Liver (tissue), 9 donors: ENCODE data around the gene BEST1. TPM values are rescaled to one million over a fixed set of nuclear protein-coding genes. Genes with fewer than 3 reads are reported as not detected.

Source experiments
- DNase-seq: peaks from one replicate; pipeline ENCODE4 v3.0.0-alpha.2; 2017; ENCODE audit warnings: low spot score
- H3K27ac ChIP-seq, 2 donors: one replicate each; pipeline ENCODE4 v1.7.0; 2013; ENCODE audit warnings: inconsistent platforms in 2 of 2, low read length in 2 of 2, control low read depth in 1 of 2, low read depth in 1 of 2, mild to moderate bottlenecking in 1 of 2
- H3K27me3 ChIP-seq, 4 donors: one replicate each; pipeline versions ENCODE4 v1.6.1 to v1.7.0; 2013; ENCODE audit warnings: low read length in 3 of 4, inconsistent platforms in 1 of 4, mild to moderate bottlenecking in 1 of 4, moderate library complexity in 1 of 4; ENCODE audit not compliant: control insufficient read depth in 4 of 4, insufficient read depth in 4 of 4
- H3K36me3 ChIP-seq, 4 donors: one replicate each; pipeline versions ENCODE4 v1.6.1 to v1.7.0; 2013; ENCODE audit warnings: low read length in 3 of 4, mild to moderate bottlenecking in 3 of 4, low read depth in 1 of 4, moderate library complexity in 1 of 4; ENCODE audit not compliant: control insufficient read depth in 4 of 4, insufficient read depth in 3 of 4
- H3K4me1 ChIP-seq, 4 donors: one replicate each; pipeline versions ENCODE4 v1.6.1 to v1.7.0; 2013; ENCODE audit warnings: low read length in 3 of 4, mild to moderate bottlenecking in 3 of 4, moderate library complexity in 1 of 4; ENCODE audit not compliant: control insufficient read depth in 4 of 4, insufficient read depth in 4 of 4
- H3K4me3 ChIP-seq, 3 donors: one replicate each; pipeline versions ENCODE4 v1.6.1 to v1.7.0; 2013; ENCODE audit warnings: low read length in 3 of 3, control low read depth in 1 of 3, low read depth in 1 of 3, mild to moderate bottlenecking in 1 of 3
- H3K9ac ChIP-seq, 2 donors: one replicate each; pipeline ENCODE4 v1.7.0; 2013; ENCODE audit warnings: low read length in 2 of 2, mild to moderate bottlenecking in 2 of 2, moderate library complexity in 2 of 2, control low read depth in 1 of 2, low read depth in 1 of 2
- H3K9me3 ChIP-seq, 4 donors: one replicate each; pipeline versions ENCODE4 v1.6.1 to v1.7.0; 2013; ENCODE audit warnings: low read length in 3 of 4; ENCODE audit not compliant: control insufficient read depth in 4 of 4
- EGR1 ChIP-seq, 2 donors: IDR thresholded peaks; 2 replicates each; pipeline ENCODE4 v1.6.1; 2016 to 2018; ENCODE audit warnings: antibody characterized with exemption in 2 of 2, low read depth in 2 of 2
- FOXA1 ChIP-seq: IDR thresholded peaks from 2 replicates; pipeline ENCODE4 v1.6.1; 2016; ENCODE audit warnings: antibody characterized with exemption
- FOXA2 ChIP-seq: IDR thresholded peaks from 2 replicates; pipeline ENCODE4 v1.6.1; 2016; ENCODE audit warnings: antibody characterized with exemption
- GABPA ChIP-seq, 2 donors: IDR thresholded peaks in 1 of 2; conservative IDR thresholded peaks in 1 of 2; 2 replicates each; pipeline ENCODE4 v1.6.1; 2016; ENCODE audit warnings: antibody characterized with exemption in 2 of 2, mild to moderate bottlenecking in 1 of 2, moderate library complexity in 1 of 2
- HNF4A ChIP-seq, 2 donors: conservative IDR thresholded peaks; 2 replicates each; pipeline ENCODE4 v1.6.1; 2016; ENCODE audit warnings: antibody characterized with exemption in 2 of 2, mild to moderate bottlenecking in 2 of 2
- HNF4G ChIP-seq: IDR thresholded peaks from 2 replicates; pipeline ENCODE4 v1.6.1; 2016; ENCODE audit warnings: antibody characterized with exemption
- JUND ChIP-seq, 2 donors: IDR thresholded peaks; 2 replicates each; pipeline ENCODE4 v1.6.1; 2016; ENCODE audit warnings: antibody characterized with exemption in 2 of 2
- NR2F2 ChIP-seq: IDR thresholded peaks from 2 replicates; pipeline ENCODE4 v1.6.1; 2016; ENCODE audit warnings: antibody characterized with exemption
- RAD21 ChIP-seq, 2 donors: IDR thresholded peaks; 2 replicates each; pipeline ENCODE4 v1.6.1; 2016; ENCODE audit warnings: antibody characterized with exemption in 2 of 2, mild to moderate bottlenecking in 2 of 2
- RXRA ChIP-seq, 2 donors: IDR thresholded peaks; 2 replicates each; pipeline ENCODE4 v1.6.1; 2017 to 2018; ENCODE audit warnings: antibody characterized with exemption in 2 of 2, mild to moderate bottlenecking in 1 of 2
- SP1 ChIP-seq: IDR thresholded peaks from 2 replicates; pipeline ENCODE4 v1.6.1; 2018; ENCODE audit warnings: antibody characterized with exemption, mild to moderate bottlenecking
- TAF1 ChIP-seq: conservative IDR thresholded peaks from 2 replicates; pipeline ENCODE4 v1.6.1; 2016; ENCODE audit warnings: antibody characterized with exemption, mild to moderate bottlenecking
- YY1 ChIP-seq: IDR thresholded peaks from 2 replicates; pipeline ENCODE4 v1.6.1; 2016; ENCODE audit warnings: antibody characterized with exemption, mild to moderate bottlenecking
- WGBS: extraction: QIAGEN DNeasy Blood & Tissue Kit; methylation state at CpG from one replicate; pipeline ENCODE4 v1.1.7; 2013; 5-methylcytosine and 5-hydroxymethylcytosine counted together
- polyA plus RNA-seq, 2 donors: library from polyadenylated mRNA; stranded (reverse) in 1 of 2; unstranded in 1 of 2; fragments of 200-250 nt in 1 of 2; fragments of >200 nt in 1 of 2; fragmentation: Nextera tagmentation in 1 of 2; extraction: Ambion mirVana in 1 of 2; gene quantifications; one replicate each; pipeline versions ENCODE4 v1.2.1 to v1.2.3, GENCODE V29; 2013 to 2015
- total RNA-seq, 2 donors: library from RNA; depleted of rRNA; stranded (reverse); fragments of >200 nt; gene quantifications; one replicate each; pipeline ENCODE4 v1.2.3, GENCODE V29; 2014
- TF ChIP-seq, protein P1 (sequence below): fragments of 150-350 bp; IDR thresholded peaks from 2 replicates; pipeline ENCODE4 v1.5.1; 2017; ENCODE audit warnings: improper control_type of control experiment, low read depth, low read length; ENCODE audit not compliant: missing input control
- TF ChIP-seq, protein P2 (sequence below): IDR thresholded peaks from 2 replicates; pipeline ENCODE4 v1.6.1; 2016; ENCODE audit warnings: antibody characterized with exemption
- TF ChIP-seq, protein P3 (sequence below): IDR thresholded peaks from 2 replicates; pipeline ENCODE4 v1.6.1; 2016; ENCODE audit warnings: antibody characterized with exemption
- donor health status: healthy.
- donor health status: healthy.
- donor health status: healthy.
- donor health status: healthy.
- donor health status: healthy.

The BEST1 gene
- total and polyA plus RNA-seq, 4 donors, result 0.22 to 1.6 (median 1.1) TPM

DNA sequence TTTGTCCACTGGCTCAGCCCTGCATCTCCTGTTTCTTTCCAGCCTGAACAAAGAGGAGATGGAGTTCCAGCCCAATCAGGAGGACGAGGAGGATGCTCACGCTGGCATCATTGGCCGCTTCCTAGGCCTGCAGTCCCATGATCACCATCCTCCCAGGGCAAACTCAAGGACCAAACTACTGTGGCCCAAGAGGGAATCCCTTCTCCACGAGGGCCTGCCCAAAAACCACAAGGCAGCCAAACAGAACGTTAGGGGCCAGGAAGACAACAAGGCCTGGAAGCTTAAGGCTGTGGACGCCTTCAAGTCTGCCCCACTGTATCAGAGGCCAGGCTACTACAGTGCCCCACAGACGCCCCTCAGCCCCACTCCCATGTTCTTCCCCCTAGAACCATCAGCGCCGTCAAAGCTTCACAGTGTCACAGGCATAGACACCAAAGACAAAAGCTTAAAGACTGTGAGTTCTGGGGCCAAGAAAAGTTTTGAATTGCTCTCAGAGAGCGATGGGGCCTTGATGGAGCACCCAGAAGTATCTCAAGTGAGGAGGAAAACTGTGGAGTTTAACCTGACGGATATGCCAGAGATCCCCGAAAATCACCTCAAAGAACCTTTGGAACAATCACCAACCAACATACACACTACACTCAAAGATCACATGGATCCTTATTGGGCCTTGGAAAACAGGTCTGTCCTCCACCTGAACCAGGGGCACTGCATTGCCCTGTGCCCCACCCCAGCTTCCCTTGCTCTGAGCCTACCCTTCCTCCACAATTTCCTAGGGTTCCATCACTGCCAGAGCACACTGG, 12.3 kb downstream of the BEST1 start (continued):
- TF ChIP-seq, protein P1, sequence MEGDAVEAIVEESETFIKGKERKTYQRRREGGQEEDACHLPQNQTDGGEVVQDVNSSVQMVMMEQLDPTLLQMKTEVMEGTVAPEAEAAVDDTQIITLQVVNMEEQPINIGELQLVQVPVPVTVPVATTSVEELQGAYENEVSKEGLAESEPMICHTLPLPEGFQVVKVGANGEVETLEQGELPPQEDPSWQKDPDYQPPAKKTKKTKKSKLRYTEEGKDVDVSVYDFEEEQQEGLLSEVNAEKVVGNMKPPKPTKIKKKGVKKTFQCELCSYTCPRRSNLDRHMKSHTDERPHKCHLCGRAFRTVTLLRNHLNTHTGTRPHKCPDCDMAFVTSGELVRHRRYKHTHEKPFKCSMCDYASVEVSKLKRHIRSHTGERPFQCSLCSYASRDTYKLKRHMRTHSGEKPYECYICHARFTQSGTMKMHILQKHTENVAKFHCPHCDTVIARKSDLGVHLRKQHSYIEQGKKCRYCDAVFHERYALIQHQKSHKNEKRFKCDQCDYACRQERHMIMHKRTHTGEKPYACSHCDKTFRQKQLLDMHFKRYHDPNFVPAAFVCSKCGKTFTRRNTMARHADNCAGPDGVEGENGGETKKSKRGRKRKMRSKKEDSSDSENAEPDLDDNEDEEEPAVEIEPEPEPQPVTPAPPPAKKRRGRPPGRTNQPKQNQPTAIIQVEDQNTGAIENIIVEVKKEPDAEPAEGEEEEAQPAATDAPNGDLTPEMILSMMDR, result no peak

DNA sequence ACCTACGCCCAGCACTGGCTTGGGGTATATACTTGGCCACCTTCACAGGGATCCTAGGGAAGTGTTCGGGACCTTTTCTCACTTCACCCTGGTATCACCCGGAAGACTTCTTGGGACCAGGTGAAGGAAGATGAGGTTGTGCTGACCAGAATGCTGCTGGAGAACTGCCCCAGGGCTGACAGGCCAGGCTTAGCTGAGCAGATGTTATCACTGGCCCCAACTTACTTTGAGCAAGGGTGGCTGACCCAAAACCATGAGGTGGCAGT, 12.8 kb downstream of the BEST1 start:
- Histone ChIP-seq H3K27me3 (no peaks in the 10 kb centered on the region), H3K36me3 (peaks cover 0 to 16% (median 13%) of the 10 kb centered on the region in 4 donors), H3K9me3 (no peaks in the 10 kb centered on the region), H3K27ac (peak overlapping the region; percentile 26 to 63), H3K4me1 (peaks cover 0 to 24% (median 17%) of the 10 kb centered on the region in 4 donors), H3K9ac (no peak overlapping the region), H3K4me3 (no peak overlapping the region)
- DNase-seq, result no peak
- WGBS, result 96% methylated on average over 3 of the region's 3 CpGs
- no peak for TF ChIP-seq YY1
- TF ChIP-seq HNF4G, result no peak
- TF ChIP-seq FOXA2, result no peak
- no peak for TF ChIP-seq GABPA (IDR thresholded peaks at IDR 0.05 in 1 of 2, conservative IDR thresholded peaks at IDR 0.05 in 1 of 2)
- TF ChIP-seq, protein P2, sequence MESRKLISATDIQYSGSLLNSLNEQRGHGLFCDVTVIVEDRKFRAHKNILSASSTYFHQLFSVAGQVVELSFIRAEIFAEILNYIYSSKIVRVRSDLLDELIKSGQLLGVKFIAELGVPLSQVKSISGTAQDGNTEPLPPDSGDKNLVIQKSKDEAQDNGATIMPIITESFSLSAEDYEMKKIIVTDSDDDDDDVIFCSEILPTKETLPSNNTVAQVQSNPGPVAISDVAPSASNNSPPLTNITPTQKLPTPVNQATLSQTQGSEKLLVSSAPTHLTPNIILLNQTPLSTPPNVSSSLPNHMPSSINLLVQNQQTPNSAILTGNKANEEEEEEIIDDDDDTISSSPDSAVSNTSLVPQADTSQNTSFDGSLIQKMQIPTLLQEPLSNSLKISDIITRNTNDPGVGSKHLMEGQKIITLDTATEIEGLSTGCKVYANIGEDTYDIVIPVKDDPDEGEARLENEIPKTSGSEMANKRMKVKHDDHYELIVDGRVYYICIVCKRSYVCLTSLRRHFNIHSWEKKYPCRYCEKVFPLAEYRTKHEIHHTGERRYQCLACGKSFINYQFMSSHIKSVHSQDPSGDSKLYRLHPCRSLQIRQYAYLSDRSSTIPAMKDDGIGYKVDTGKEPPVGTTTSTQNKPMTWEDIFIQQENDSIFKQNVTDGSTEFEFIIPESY, result no peak
- TF ChIP-seq, protein P1, result no peak
- TF ChIP-seq EGR1 (IDR thresholded peaks at IDR 0.05; ENCODE audit: low read depth in 2 of 2), result no peak
- TF ChIP-seq RAD21 (IDR thresholded peaks at IDR 0.05), result no peak
- TF ChIP-seq HNF4A (conservative IDR thresholded peaks at IDR 0.05), result no peak
- no peak for TF ChIP-seq RXRA (IDR thresholded peaks at IDR 0.05)
- TF ChIP-seq FOXA1, result no peak

DNA sequence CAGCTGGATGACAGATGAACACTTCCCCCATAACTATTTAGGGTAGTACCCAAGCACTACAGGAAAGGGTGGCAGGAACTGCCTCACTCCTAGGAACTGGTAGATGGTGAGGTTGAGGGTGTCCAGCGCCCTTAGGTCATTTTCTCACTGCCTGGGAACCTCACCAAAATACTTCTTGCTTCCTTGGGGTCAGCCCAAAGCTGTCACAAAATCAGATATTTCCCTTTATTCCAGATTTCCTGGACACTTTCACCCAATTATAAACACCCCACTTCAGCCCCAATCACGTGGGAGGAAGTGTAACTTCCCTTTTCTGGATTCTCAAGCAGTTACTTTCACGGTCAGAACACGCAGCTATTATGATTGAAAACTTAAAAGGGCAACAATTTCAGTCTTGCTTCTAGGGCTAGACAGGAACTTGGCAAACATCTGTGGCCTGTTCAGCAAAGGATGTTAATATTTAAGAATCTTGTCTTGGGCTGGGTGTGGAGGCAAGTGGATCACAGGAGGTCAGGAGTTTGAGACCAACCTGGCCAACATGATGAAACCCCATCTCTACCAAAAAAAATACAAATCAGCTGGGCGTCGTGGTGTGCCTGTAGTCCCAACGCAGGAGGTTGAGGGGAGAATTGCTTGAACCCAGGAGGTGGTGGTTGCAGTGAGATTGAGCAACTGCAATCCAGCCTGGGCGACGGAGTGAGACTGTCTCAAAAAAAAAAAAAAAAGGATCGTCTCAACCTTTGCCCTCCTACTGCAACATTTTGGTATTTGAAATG, 13.3 kb downstream of the BEST1 start:
- Histone ChIP-seq H3K4me3 (no peak overlapping the region), H3K36me3 (peaks cover 0 to 16% (median 13%) of the 10 kb centered on the region in 4 donors), H3K27me3 (no peaks in the 10 kb centered on the region), H3K9ac (no peak overlapping the region), H3K4me1 (peaks cover 0 to 28% (median 19%) of the 10 kb centered on the region in 4 donors), H3K27ac (peak overlapping the region; percentile 26 to 63), H3K9me3 (no peaks in the 10 kb centered on the region)
- TF ChIP-seq HNF4G, result no peak
- TF ChIP-seq YY1, result no peak
- TF ChIP-seq HNF4A (conservative IDR thresholded peaks at IDR 0.05), result no peak
- no peak for TF ChIP-seq JUND (IDR thresholded peaks at IDR 0.05)
- TF ChIP-seq RAD21 (IDR thresholded peaks at IDR 0.05), result no peak
- TF ChIP-seq, protein P3, sequence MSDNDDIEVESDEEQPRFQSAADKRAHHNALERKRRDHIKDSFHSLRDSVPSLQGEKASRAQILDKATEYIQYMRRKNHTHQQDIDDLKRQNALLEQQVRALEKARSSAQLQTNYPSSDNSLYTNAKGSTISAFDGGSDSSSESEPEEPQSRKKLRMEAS, result peak; percentile 39
- TF ChIP-seq SP1, result peak; percentile 13
- no peak for TF ChIP-seq TAF1
- TF ChIP-seq, protein P1, result no peak
- peak; percentile 9 for TF ChIP-seq NR2F2
- TF ChIP-seq RXRA (IDR thresholded peaks at IDR 0.05), result peak in 1 of 2 donors; percentile 28
- 43% methylated on average over 10 of the region's 10 CpGs for WGBS
- peak; percentile 30 for DNase-seq
